NCI-H748 treated with DMSO at 0.1 percent for 48 hours (cell line): ENCODE measurements around the gene OPCML.

ENCODE experiments used
- DNase-seq: peaks from one replicate; lab custom pipeline; 2025; lab: John Stamatoyannopoulos, UW

The OPCML gene

DNA sequence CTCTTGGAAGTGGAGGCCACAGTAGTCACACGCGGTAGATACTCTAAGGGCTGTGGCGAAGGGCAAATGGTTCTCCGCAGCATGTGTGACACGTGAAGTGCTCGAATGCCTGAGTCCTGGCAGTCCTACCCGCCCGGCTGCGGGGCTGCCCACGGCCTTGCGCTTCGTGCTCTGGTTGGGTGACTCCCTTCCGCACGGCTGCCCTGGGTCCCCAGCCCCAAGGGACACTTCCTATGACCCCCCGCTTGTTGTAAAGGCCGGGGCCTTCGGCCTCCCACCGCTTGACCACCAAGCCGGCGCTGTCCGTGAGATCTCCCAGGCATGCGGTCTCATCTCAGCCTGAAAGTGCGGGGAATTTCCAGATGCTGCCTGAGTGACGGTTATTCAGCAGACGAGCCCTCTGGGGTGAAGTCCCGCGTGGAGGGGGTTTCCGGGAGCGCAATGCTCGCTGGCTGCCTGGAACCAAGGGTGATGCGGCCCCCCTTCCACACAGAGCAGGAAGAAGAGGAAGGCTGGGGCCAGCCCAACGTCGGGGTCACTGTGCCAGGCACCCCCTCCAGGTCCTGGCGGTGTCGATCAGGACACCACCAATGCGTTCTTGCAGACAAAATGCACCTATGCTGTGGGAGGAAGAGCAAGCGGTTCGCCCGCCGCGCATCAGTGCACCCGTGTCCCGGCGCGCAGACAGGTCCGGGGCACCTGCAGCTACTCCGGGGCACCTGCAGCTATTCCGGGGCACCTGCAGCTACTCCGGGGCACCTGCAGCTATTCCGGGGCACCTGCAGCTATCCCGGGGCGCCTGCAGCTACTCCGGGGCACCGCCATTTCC is 171.2 kb downstream of the OPCML start:
- DNase-seq: no peak

DNA sequence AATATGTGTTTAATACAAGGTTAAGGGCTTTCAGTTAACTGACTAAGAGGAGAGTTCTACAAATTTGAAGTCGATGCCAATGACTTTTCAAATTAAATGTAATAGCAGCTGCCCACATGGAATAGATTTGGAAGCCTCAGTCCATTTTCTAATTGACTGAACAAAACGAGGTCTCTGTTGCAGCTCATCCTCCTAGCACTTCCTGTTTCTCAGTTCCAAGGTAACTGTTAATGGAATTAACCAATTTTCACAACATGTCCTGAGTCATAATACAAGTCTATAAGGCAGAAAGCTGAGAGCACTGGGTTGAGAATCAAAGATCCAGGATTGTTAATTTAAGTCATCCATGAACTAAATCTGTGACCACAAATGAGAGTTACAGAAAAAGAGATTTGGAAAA is 177.2 kb downstream of the OPCML start:
- DNase-seq: no peak

DNA sequence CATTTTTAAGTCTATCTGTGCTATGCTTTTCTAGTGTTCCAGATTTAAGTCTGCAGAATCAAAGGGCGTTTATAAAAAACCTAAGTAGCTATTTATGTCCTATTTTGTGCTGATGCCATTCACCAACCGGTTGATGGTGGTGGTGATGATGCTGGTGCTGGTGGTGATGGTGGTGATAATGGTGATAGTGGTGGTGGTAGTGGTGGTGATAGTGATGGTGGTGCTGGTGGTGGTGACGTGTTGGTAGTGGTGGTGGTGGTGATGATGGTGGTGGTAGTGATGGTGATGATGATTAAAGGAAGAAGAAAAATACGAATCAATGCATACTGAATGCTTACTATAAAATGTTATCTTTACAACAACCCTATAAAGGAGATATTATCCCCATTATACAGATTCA is 178.2 kb downstream of the OPCML start:
- no peak for DNase-seq

DNA sequence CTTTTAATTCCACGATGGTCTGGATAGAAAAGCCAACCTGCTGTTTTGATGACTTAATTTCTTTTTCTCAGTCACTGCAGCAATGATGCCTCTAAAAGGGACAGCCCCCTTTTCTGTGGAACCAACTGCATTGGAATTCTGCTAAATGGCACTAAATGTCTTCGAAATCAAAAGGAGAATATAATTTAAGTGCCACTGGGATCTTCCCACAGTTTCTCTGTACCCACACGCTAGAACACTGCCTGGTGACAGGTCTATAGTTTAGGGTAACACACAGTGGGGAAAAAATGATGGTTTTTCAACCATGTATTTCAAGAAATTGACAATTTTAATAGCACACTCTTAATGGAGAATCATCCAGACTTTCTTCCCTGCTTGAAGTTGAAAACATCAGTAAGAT is 182.3 kb downstream of the OPCML start:
- DNase-seq: no peak

DNA sequence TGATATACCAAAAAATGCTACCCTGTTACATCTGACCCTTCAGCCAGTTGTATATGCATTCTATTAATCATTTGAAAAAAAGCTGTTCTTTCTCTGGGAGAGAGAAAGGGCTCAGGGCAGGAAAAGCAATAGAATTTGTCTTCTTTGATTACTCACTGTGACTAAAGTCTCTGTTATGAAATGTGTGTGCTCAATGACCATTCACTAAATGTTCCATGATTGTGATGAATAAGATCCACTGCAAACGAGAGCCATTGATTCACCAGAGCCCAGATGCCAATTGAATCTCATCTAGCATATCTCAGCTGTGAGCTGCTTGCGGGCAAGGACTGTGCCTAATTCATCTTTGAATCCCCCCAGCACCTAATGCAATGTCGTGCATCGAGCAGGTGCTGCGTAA is 184.3 kb downstream of the OPCML start:
- no peak for DNase-seq

DNA sequence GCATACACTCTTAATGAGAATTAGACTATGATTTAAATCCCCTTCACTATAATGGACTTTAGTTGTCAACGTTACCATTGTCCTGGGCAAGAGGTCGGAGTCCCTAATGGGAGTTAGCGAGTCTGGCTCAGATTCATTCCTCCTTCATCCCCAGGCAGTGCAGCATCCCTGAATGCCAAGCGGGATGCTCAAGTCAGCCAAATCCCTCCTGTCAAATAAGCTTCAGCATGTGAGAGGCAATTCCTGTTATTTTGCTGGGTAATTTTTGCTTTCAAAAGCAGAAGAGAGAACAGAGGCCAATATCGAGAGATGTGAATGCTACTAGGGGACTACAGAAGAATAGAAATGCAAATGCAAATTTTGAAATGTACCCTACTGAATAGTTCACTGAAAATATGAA is 186.2 kb downstream of the OPCML start:
- no peak for DNase-seq

DNA sequence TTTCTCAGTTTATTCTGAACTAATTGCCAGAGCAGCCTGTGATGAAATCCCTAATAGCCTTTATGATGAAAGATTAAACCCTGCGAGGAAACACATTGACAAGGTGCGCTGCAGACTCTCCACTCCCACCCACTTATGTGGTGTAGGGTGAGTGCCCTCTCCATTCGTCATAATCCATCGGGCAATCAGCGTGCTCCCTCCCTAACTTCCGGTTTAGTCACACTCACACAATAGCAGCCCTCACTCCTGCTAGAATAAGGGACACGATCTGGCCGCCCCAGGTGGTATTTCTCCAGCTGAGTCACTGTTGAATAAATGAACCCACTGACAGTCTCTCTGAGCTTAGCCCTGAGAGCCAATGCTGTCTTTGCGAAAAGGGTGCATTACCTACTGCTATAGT is 188.3 kb downstream of the OPCML start:
- peak; percentile 46 for DNase-seq

DNA sequence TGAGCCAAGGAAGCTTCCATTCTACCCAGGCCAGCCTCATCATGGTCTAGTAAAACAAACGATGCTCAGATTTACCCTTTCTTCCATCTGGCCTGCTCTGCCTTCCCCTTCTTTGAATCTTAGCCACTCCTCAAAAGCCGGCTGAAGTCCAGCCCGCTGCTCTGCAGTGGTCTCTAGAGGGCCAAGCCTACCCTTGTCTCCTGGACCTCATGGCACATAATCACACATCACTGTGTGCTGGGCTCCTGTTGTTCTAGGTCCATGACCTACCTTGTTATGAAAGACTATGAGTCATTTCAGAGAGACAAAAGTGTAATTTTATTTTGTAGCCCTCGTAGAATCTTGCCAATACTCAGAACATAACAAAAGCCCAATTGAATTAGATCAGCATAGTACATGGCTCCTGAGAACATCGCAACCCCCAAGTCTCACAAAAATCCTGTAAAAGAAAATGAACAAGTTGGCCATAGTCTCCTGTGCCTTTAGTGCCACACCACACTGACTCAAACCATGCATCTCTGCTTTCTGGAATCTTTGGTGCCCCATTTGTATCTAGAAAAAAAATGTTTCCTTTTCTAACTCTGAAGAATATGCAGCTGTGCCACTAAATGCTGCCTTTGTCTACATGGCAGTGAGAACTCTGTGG is 192.7 kb downstream of the OPCML start:
- no peak for DNase-seq

DNA sequence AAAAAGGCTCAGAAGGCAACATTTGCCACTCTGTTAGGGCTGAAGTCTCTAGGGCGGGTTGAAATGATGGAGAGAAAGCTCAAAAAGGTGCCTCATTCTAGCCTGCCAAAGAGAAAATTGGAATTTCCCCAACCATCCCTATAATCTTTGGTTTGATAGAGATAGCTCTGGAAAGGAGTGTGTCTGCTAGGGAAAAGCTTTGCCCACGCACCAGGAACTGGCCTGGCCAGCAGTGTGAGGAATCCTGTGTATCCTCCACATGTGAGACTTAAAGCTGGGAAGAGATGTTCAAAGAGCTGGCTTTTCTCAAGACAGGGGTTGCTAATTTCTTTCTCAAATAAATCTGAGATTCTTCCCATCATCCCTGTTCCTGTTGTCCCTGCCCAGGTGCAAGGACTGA is 193.7 kb downstream of the OPCML start:
- DNase-seq: no peak

DNA sequence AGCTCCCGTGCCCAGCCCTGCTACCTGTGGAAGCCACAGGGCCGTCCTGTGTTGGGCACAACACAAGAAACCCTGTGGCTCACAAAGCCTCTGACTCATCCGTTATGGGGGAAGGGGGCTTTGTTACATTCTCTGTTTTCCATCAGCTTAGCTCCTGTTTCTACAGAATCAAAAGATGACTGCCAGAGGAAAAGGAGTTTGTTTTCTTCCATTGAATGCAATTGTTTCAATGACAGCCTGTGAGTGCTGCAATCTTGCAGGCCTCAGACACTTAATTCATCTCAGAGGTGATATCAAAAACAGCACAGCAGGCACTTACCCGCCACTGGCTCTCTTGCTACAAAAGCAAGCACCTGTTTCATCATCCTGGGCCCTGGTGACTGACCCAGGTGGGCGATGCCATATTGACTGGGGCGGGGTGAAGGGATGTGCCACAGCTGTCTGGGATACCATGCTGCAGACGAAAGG is 194.3 kb downstream of the OPCML start:
- peak; percentile 4 for DNase-seq

DNA sequence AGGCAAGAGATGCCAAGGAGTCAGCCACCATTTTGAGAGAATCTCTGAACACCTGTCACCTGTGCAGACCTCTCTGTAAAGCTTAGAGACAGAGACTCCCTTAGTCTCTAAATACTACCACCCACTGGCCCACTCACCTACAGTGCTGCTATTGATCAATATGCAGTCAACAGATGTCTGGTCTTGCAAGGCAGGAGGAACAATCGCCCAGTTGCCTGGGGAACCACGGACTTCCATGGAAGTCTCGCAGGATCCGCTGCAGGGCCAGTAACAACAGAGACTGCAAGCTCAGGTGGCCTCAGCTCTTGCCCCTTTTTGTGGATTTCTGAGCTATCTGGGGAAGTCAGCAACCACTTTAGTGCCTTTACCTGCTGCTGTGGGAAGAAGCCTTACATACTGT is 195.1 kb downstream of the OPCML start:
- DNase-seq: no peak

DNA sequence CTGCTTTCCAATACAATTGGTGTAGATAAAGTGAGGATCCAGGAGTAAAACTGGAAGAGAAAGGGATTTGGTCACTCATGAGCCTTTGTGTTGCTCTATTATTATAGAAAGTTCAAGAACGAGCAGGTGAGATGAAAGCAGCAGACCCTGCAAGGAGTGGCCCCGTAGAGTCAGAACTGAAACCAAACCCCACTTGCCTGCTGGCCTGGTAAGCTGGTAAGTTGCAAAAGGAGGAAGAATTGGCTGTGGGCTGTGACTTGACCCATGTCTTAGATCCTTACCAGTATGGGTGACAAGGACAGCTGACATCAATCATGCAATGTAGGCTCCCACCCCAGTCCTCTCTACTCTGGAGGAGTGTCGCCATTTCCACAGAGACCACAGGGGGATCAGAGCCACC is 201.3 kb downstream of the OPCML start:
- no peak for DNase-seq

DNA sequence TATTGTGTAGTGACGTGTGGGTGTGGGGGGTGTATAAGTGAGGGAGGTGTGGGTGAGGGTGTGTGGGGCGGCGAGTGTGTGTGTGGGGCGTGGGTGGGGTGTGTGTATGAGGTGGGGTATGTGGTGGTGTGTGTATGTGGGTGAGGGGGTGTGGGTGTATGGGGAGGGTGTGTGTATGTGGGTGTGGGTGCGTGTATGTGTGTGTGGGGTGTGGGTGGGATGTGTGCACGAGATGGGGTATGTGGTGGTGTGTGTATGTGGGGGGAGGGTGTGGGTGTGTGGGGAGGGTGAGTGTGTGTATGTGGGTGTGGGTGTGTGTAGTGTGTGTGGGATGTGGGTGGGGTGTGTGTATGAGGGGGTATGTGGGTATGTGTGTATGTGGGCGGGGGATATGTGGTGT is 205.5 kb downstream of the OPCML start:
- DNase-seq: no peak

DNA sequence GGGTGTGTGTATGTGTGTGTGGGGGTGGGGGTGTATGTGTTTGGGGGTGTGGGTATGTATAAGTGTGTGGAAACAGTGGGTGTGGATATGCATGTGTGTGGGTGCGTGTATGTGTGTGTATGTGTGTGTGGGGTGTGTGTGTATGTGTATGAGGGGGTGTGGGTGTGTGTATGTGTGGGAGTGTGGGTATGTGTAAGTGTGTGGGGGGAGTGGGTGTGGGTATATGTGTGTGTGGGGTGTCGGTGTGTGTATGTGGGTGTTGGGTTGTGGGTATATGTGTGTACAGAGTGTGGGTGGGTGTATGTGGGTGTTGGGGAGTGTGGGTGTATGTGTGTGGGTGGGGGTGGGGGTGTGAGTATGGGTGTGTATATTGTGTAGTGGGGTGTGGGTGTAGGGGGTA is 206.0 kb downstream of the OPCML start:
- no peak for DNase-seq

DNA sequence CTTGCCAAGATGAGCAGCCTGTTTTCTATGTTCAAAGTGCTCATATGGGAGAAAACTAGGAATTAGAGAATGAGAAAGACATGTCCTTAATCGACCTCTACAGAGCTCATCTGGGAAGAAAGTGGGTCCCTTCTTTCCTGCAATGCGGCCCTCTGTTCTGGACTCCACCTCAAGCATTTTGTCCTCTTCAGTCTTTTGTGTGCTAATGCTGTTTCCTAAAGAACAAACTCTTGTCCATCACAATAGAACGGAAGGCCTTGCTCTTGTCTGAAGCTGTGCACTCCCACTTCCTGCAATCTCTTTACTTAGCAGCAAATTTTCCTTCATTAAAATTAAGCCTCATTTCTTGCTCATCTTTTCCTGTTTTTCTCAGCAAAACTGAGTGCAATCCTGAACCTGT is 206.6 kb downstream of the OPCML start:
- DNase-seq: no peak

DNA sequence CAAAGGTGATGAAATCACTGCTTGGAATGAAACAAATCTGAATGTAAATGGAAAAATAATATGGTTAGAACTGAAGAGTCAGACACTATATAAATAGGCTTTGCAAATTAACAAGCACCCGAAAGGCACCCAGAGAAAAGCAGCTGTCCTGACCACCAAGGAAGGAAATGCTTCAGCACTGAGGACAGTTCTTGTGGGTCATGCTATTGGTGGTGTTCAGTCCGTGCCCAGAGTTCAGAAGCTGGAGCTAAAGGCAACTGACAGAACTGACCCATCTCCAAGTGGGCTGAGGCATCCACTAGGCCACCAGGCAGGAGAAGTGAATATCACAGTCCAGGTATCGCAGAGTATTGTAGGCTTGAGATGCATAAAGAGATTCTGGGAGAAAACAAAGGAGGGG is 208.9 kb downstream of the OPCML start:
- DNase-seq: no peak

DNA sequence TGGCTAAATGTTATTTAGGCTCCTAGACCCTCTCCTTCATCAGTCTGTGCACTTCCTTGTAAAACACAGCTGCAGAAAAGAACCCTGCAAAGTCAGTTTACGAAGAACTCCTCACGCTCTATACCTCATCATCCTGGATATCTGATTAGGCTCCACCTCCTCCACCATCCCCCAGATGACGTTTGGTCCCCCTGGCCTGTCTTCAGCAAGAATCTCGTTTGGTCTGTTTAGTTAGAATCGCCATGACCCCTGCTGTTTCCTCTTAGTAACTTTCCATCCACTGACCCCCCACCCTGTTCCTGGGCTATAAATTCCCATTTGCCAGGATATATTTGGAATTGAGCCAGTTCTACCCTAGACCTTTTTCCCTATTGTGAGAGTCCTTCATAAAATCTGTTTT is 214.1 kb downstream of the OPCML start:
- DNase-seq: no peak

DNA sequence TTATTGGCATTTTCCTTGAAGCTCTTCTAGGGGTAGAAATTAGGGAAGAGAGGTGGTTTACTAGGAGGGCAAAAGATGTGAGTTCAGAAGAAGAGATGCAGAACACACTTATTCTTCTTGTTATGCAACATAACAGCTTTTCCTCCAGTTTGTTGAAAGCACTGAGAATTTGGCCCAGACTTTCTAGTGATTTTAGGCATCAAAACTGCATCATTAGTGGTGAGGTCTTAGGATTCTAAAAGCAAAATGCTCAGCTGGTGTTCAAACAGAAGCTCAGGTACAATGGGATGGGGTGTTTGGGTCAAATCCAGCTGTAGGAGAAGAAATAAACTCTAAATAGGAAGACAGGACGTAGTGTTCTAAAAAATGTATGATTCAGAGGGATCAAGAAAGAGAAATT is 221.1 kb downstream of the OPCML start:
- DNase-seq: no peak

DNA sequence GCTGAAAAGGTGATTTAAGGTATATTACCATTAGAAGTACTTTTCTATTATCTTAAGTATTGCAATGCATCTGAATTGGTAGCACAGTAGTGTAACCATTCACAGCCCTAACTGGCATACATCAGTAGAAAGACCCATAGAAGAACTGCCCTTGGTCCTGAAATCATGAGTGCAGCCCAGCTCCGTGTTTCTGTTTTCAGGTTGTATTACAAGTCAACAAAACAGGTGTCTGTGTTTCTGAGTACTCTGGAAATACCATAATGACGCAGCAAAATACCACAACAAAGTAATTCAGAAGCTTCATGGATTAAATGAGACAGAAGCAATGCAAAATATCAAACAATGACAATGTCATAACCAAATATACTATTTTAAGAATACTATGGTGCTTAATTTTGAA is 226.3 kb downstream of the OPCML start:
- DNase-seq: no peak

DNA sequence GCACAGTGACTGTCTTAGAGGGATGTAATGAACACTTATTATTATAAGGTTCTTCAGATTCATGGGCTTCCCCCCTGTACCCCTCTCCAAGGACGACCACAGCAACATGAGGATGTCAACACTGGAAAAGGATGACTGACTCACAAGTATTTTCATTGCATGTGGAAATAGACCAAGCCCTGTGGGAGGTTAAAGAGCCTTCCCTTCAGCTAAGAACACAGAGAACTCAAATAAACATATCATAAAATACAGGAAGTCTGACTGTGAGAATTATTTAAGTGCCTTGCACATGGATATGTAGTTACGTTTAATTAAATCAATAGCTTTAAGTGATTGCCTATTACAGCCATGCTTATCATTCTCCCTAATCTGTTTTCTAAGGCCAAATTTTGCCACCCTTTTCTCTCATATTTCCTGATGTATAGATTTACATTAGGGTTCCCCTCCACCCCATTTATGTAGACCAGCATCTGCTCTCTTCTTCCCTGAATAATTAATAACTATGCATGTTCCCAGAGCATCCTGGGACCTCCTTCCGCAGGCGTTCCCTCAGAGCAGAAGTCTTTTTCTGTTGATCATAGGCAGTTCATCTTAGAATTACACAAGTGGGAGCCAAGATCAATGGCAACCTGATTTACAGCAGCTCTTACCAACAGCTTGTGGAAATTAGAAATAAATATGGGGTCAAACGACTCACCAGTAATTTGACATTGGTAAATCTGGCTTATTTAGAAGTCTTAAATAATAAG is 226.9 kb downstream of the OPCML start:
- peak; percentile 84 for DNase-seq

DNA sequence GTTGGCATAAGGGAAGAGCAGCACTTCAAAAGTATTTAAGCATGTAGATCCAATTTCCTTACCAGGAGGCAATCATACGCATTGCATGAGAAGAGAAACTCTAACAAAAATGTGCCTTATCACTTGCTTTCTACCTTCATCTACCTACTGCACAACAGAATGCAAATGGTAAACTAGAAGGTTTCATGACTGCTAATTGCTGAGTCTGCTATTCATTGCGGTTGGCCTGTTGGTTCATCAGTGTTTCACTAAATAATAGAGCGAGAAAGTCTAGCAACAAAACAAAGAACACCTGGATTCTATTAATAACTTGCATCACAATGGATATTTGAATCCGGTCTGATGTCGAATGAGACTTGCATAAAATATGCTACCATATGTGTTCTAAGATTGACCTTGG is 229.0 kb downstream of the OPCML start:
- DNase-seq: no peak

DNA sequence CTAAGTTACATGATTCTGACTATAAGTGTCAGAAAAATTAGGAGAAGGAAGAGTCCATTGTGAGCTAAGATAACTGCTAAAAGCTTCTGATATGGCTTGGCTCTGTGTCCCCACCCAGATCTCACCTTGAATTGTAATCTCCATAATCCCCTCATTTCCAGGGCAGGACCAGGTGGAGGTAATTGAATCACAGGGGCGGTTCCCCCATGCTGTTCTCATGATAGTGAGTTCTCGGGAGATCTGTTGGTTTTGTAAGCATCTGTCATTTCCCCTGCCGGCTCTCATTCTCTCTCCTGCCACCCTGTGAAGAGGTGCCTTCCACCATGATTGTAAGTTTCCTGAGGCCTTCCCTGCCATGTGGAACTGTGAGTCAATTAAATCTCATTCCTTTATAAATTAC is 230.2 kb downstream of the OPCML start:
- DNase-seq: no peak

DNA sequence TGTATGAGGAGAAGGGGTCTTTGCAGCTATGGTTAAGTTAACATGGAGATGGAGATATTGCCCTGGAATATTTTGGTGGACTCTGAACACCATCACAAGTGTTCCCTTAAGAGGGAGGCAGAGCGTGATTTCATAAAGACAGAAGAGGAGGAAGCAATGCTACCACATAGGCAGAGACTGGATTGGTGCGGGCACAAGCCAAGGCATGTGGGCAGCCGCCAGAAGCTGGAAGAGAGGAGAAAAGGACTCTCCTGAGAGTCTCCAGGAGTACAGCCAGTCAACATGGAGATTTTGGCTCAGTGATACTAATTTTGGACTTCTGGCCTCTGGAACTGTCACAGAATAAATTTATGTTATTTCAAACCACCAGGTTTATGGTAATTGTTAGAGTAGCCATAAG is 231.6 kb downstream of the OPCML start:
- no peak for DNase-seq
